ENCODE measurements around the gene BLACAT1.

Gene BLACAT1

DNA sequence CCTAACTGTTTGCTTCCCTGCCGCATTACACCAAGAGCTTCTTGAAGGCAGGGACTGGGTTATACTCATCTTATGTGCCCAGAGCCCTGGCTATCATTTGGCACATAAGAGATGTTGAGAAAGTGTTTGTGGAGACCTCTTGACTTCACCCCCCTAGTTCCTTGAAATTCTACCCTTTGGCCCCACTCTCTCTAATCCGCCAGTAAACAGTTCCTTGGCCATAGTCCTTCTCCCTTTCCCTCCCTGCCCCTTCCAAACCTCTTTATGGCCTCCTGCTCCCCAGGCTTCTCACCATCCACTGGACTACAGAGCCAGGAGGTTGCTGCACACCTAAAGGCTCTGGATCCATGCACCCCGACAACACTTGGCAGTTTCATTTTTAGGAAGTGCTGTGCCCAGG, 47.1 kb upstream of the BLACAT1 start:
- Histone ChIP-seq H3K23ac (ENCODE audit: low read length in 2 of 2) (no peak overlapping the region), H3K4me1 (ENCODE audit: control insufficient read depth, insufficient read depth, low read depth, low read length) (peaks cover 20% of the 10 kb centered on the region), H4K91ac (ENCODE audit: low read length) (no peak overlapping the region), H3K27me3 (ENCODE audit: control insufficient read depth in 1 of 2, insufficient read depth in 1 of 2, low read length in 2 of 2) (peaks cover 63 to 69% of the 10 kb centered on the region in 2 experiments), H3K4me2 (ENCODE audit: low read length, poor library complexity, severe bottlenecking) (no peak overlapping the region), H3K27ac (ENCODE audit: low read length, poor library complexity, severe bottlenecking) (no peak overlapping the region), H3K14ac (ENCODE audit: low read length in 2 of 2) (no peak overlapping the region), H2BK120ac (ENCODE audit: low read depth, low read length) (no peak overlapping the region), H3K36me3 (ENCODE audit: control insufficient read depth in 1 of 2, insufficient read depth in 2 of 2, low read depth in 1 of 2, low read length in 2 of 2) (no peaks in the 10 kb centered on the region), H3K79me1 (replicated peaks; ENCODE audit: low read length, poor library complexity, severe bottlenecking) (peaks cover 2% of the 10 kb centered on the region), H2AK5ac (ENCODE audit: low read length, severe bottlenecking) (no peak overlapping the region), H3K4ac (ENCODE audit: low read depth in 1 of 2, low read length in 2 of 2) (no peak overlapping the region), H3K9ac (ENCODE audit: low read length) (no peak overlapping the region), H2BK12ac (ENCODE audit: low read length in 2 of 2) (no peak overlapping the region), H2BK15ac (ENCODE audit: low read depth, poor library complexity, severe bottlenecking) (no peak overlapping the region), H4K8ac (ENCODE audit: low read length) (no peak overlapping the region), H3K4me3 (ENCODE audit: insufficient read depth in 1 of 2, low read depth in 1 of 2, low read length in 2 of 2) (no peak overlapping the region), H2BK5ac (ENCODE audit: low read depth, low read length, poor library complexity, severe bottlenecking) (no peak overlapping the region), H3K9me3 (ENCODE audit: control insufficient read depth, low read length) (no peaks in the 10 kb centered on the region), H2AFZ (ENCODE audit: low read depth, low read length) (no peak overlapping the region), H3K18ac (ENCODE audit: low read depth in 1 of 2, low read length in 2 of 2) (no peak overlapping the region)
- DNase-seq = no peak
- WGBS = 88% methylated on average over 2 of the region's 3 CpGs

DNA sequence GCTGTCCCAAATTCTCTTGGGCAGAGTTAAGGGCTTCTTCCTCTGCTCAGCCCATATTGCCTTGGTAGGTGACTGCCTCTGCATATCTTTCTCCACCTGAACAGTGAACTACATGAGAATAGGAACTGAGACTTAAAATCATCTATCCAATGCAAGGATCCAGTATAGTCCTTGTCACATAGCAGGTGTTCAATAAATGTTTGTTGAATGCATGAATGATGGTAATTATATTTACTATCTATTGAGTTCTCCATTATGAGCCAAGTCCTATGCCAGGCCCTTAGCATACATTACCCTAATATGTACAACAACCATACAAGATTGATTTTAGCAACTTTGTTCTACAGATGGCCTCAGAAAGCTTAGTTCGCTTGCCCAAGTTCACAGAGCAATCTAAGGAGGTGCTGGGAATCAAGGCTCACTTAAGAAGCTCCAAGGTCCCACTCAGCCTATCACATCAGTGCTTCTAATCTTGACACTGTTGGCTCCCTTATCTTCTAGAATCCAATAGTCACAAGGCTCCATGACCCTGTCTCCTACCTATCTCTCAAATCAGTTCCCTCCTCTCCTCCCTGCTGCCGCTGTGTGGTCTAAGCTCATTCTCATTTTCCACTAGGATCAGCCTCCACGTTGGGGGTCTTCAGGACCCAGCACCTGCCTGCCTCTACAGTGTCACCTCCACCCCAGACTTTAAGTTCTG, 46.4 kb upstream of the BLACAT1 start:
- 48% methylated on average over 3 of the region's 3 CpGs for WGBS
- Histone ChIP-seq H3K14ac (ENCODE audit: low read length in 2 of 2) (no peak overlapping the region), H3K9ac (ENCODE audit: low read length) (no peak overlapping the region), H2BK15ac (ENCODE audit: low read depth, poor library complexity, severe bottlenecking) (no peak overlapping the region), H3K27me3 (ENCODE audit: control insufficient read depth in 1 of 2, insufficient read depth in 1 of 2, low read length in 2 of 2) (peaks cover 68 to 73% of the 10 kb centered on the region in 2 experiments), H3K4me3 (ENCODE audit: insufficient read depth in 1 of 2, low read depth in 1 of 2, low read length in 2 of 2) (no peak overlapping the region), H2BK120ac (ENCODE audit: low read depth, low read length) (no peak overlapping the region), H3K4me1 (ENCODE audit: control insufficient read depth, insufficient read depth, low read depth, low read length) (peaks cover 20% of the 10 kb centered on the region), H3K79me1 (replicated peaks; ENCODE audit: low read length, poor library complexity, severe bottlenecking) (peaks cover 2% of the 10 kb centered on the region), H3K4ac (ENCODE audit: low read depth in 1 of 2, low read length in 2 of 2) (no peak overlapping the region), H2AFZ (ENCODE audit: low read depth, low read length) (no peak overlapping the region), H2BK5ac (ENCODE audit: low read depth, low read length, poor library complexity, severe bottlenecking) (no peak overlapping the region), H3K9me3 (ENCODE audit: control insufficient read depth, low read length) (no peaks in the 10 kb centered on the region), H3K27ac (ENCODE audit: low read length, poor library complexity, severe bottlenecking) (no peak overlapping the region), H3K4me2 (ENCODE audit: low read length, poor library complexity, severe bottlenecking) (no peak overlapping the region), H2AK5ac (ENCODE audit: low read length, severe bottlenecking) (no peak overlapping the region), H4K8ac (ENCODE audit: low read length) (no peak overlapping the region), H2BK12ac (ENCODE audit: low read length in 2 of 2) (no peak overlapping the region), H3K23ac (ENCODE audit: low read length in 2 of 2) (no peak overlapping the region), H3K36me3 (ENCODE audit: control insufficient read depth in 1 of 2, insufficient read depth in 2 of 2, low read depth in 1 of 2, low read length in 2 of 2) (no peaks in the 10 kb centered on the region), H4K91ac (ENCODE audit: low read length) (no peak overlapping the region), H3K18ac (ENCODE audit: low read depth in 1 of 2, low read length in 2 of 2) (no peak overlapping the region)
- no peak for DNase-seq

DNA sequence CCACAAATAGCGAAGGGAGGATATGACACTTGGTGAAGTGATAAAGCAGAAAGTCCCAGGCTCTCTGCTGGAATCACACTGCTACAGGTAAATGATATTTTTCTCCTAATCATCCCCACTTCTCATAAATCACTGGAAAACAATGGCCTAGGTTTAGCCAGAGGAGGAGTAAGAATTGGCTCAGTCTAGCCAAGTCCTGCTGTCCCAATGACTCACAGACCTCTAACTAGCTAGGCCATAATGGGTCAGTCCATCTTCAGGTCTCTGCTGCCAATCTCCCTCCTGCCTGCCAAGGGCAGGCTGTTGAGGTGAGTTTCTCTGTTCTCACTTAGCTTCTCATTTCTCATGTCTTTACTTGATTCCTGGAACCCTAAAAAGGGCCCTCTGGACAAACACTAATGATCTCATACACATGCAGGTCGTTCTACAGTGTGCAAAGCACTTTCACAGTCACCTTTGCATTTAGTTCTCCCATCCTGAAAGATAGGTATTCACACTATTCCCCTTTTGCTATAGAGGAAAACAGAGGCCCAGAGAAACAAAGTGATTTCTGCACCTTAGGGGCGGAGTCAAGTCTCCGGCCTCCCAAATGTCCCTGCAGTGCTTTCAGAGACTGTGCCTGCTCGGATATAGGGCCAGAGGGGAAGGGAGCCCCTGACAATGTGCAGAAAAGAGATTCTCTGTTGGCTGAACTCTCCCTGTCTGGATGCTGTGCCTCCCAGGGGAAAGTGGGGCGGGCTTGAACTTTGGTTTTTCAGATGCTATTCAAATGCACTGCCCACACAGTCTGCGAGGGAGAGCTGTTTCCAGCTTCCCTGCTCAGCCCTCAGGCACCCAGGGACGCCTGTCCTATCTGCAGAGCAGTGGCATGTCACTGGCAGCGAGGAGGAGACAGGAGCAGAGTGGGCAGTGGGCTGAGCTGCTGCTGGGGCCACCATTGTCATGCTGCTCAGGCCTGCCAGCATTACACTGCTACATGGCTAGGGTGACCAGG, 44.7 kb upstream of the BLACAT1 start:
- Histone ChIP-seq H3K18ac (ENCODE audit: low read depth in 1 of 2, low read length in 2 of 2) (no peak overlapping the region), H3K14ac (ENCODE audit: low read length in 2 of 2) (no peak overlapping the region), H2AK5ac (ENCODE audit: low read length, severe bottlenecking) (no peak overlapping the region), H3K9ac (ENCODE audit: low read length) (no peak overlapping the region), H3K27me3 (ENCODE audit: control insufficient read depth in 1 of 2, insufficient read depth in 1 of 2, low read length in 2 of 2) (peaks cover 68 to 75% of the 10 kb centered on the region in 2 experiments), H3K9me3 (ENCODE audit: control insufficient read depth, low read length) (no peaks in the 10 kb centered on the region), H3K23ac (ENCODE audit: low read length in 2 of 2) (no peak overlapping the region), H3K4ac (ENCODE audit: low read depth in 1 of 2, low read length in 2 of 2) (no peak overlapping the region), H2BK12ac (ENCODE audit: low read length in 2 of 2) (no peak overlapping the region), H2BK120ac (ENCODE audit: low read depth, low read length) (no peak overlapping the region), H3K36me3 (ENCODE audit: control insufficient read depth in 1 of 2, insufficient read depth in 2 of 2, low read depth in 1 of 2, low read length in 2 of 2) (no peaks in the 10 kb centered on the region), H4K8ac (ENCODE audit: low read length) (no peak overlapping the region), H3K79me1 (replicated peaks; ENCODE audit: low read length, poor library complexity, severe bottlenecking) (peaks cover 2% of the 10 kb centered on the region), H2BK5ac (ENCODE audit: low read depth, low read length, poor library complexity, severe bottlenecking) (no peak overlapping the region), H2BK15ac (ENCODE audit: low read depth, poor library complexity, severe bottlenecking) (no peak overlapping the region), H2AFZ (ENCODE audit: low read depth, low read length) (no peak overlapping the region), H3K27ac (ENCODE audit: low read length, poor library complexity, severe bottlenecking) (no peak overlapping the region), H3K4me1 (ENCODE audit: control insufficient read depth, insufficient read depth, low read depth, low read length) (peaks cover 14% of the 10 kb centered on the region), H4K91ac (ENCODE audit: low read length) (peak overlapping the region; percentile 25), H3K4me3 (ENCODE audit: insufficient read depth in 1 of 2, low read depth in 1 of 2, low read length in 2 of 2) (no peak overlapping the region), H3K4me2 (ENCODE audit: low read length, poor library complexity, severe bottlenecking) (no peak overlapping the region)
- WGBS = 51% methylated on average over 9 of the region's 9 CpGs
- DNase-seq = no peak

- peak overlapping the region in 1 of 2 experiments; percentile 38 for H3K14ac ChIP-seq (ENCODE audit: low read length in 2 of 2)
- H3K36me3 ChIP-seq (ENCODE audit: control insufficient read depth in 1 of 2, insufficient read depth in 2 of 2, low read depth in 1 of 2, low read length in 2 of 2) = no peaks in the 10 kb centered on the region
- peaks cover 68 to 75% of the 10 kb centered on the region in 2 experiments for H3K27me3 ChIP-seq (ENCODE audit: control insufficient read depth in 1 of 2, insufficient read depth in 1 of 2, low read length in 2 of 2)
- H4K91ac ChIP-seq (ENCODE audit: low read length) = no peak overlapping the region
- H3K79me1 ChIP-seq (replicated peaks; ENCODE audit: low read length, poor library complexity, severe bottlenecking) = no peaks in the 10 kb centered on the region
- no peak overlapping the region for H2BK12ac ChIP-seq (ENCODE audit: low read length in 2 of 2)
- DNase-seq = no peak
- no peak overlapping the region for H2BK5ac ChIP-seq (ENCODE audit: low read depth, low read length, poor library complexity, severe bottlenecking)
- no peak overlapping the region for H2AFZ ChIP-seq (ENCODE audit: low read depth, low read length)
- H3K4me3 ChIP-seq (ENCODE audit: insufficient read depth in 1 of 2, low read depth in 1 of 2, low read length in 2 of 2) = no peak overlapping the region
- H2BK15ac ChIP-seq (ENCODE audit: low read depth, poor library complexity, severe bottlenecking) = no peak overlapping the region
- H2AK5ac ChIP-seq (ENCODE audit: low read length, severe bottlenecking) = no peak overlapping the region
- no peak overlapping the region for H2BK120ac ChIP-seq (ENCODE audit: low read depth, low read length)
- WGBS = 100% methylated on average over 1 of the region's 3 CpGs
- no peak overlapping the region for H3K18ac ChIP-seq (ENCODE audit: low read depth in 1 of 2, low read length in 2 of 2)
- H3K23ac ChIP-seq (ENCODE audit: low read length in 2 of 2) = no peak overlapping the region
- no peak overlapping the region for H3K27ac ChIP-seq (ENCODE audit: low read length, poor library complexity, severe bottlenecking)
- no peak overlapping the region for H3K4me2 ChIP-seq (ENCODE audit: low read length, poor library complexity, severe bottlenecking)
- H3K4ac ChIP-seq (ENCODE audit: low read depth in 1 of 2, low read length in 2 of 2) = no peak overlapping the region
- H3K9me3 ChIP-seq (ENCODE audit: control insufficient read depth, low read length) = no peaks in the 10 kb centered on the region
- H3K4me1 ChIP-seq (ENCODE audit: control insufficient read depth, insufficient read depth, low read depth, low read length) = peaks cover 10% of the 10 kb centered on the region
- H4K8ac ChIP-seq (ENCODE audit: low read length) = no peak overlapping the region
- no peak overlapping the region for H3K9ac ChIP-seq (ENCODE audit: low read length)
Observed at GRCh38 chr1:205499789-205500188, 43.9 kb upstream of the BLACAT1 start.

Measured in mesenchymal stem cell (in vitro differentiated cells and primary cell).